ENCODE results near the gene ZGPAT.
A peak's percentile ranks its signal among the peaks of the same experiment; 100 is the strongest.
"Not testable (repeated sequence)": the region's sequence is repeated elsewhere in the genome, so short reads cannot be mapped to it uniquely, and the experiment has no call there.

Gene ZGPAT

GRCh38 chr20:63707558-63708300, at the start of gene ZGPAT, which contains the start of gene ARFRP1:
ZGPAT (plus strand) TSS chr20:63708039; CDS start chr20:63708581, 542 bp downstream.
ARFRP1 (minus strand) TSS chr20:63707976; CDS start chr20:63707091, 885 bp downstream.
- Histone ChIP-seq H3K27ac (peak within 1 kb of the TSS; percentile 86), H3K9me3 (no peaks in the 10 kb centered on the region), H3K4me1 (ENCODE audit: control insufficient read depth in 1 of 2, insufficient read depth in 1 of 2, low read depth in 1 of 2, low read length in 1 of 2) (peaks cover 27 to 31% of the 10 kb centered on the region in 2 experiments), H3K36me3 (peaks cover 68% of the 10 kb centered on the region), H3K27me3 (no peaks in the 10 kb centered on the region), H3K4me3 (ENCODE audit: low read depth in 1 of 2, low read length in 1 of 2) (peak within 1 kb of the TSS; percentile 74 to 86)
- TF ChIP-seq, protein P1, sequence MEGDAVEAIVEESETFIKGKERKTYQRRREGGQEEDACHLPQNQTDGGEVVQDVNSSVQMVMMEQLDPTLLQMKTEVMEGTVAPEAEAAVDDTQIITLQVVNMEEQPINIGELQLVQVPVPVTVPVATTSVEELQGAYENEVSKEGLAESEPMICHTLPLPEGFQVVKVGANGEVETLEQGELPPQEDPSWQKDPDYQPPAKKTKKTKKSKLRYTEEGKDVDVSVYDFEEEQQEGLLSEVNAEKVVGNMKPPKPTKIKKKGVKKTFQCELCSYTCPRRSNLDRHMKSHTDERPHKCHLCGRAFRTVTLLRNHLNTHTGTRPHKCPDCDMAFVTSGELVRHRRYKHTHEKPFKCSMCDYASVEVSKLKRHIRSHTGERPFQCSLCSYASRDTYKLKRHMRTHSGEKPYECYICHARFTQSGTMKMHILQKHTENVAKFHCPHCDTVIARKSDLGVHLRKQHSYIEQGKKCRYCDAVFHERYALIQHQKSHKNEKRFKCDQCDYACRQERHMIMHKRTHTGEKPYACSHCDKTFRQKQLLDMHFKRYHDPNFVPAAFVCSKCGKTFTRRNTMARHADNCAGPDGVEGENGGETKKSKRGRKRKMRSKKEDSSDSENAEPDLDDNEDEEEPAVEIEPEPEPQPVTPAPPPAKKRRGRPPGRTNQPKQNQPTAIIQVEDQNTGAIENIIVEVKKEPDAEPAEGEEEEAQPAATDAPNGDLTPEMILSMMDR (IDR thresholded peaks at IDR 0.05) = peak; percentile 46

DNA sequence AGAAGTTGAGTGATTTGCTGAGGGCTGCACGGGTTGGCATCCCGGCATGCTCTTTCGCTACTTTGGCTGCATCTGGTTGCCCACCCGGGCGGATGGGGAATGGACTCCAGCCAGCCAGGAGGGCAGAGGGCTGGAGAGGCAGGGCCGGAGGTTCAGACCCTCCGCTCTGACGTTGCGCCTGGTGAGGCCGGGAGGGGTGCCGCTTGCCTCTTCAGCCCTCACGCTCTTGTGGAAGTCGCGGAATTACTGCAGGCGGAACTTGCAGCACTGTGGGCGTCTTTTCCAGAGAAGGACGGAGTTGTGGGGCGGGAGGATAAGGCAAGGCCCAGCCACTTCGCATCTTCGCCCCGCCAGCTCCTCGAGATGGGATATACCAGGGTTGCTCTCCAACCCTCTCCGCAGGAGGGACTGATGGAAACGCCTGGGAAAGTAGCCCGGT, 49.1 kb upstream of the ZGPAT start:
- Histone ChIP-seq H3K9me3 (no peaks in the 10 kb centered on the region), H3K4me3 (ENCODE audit: low read depth in 1 of 2, low read length in 1 of 2) (peak overlapping the region; percentile 93 to 97), H3K36me3 (peaks cover 21% of the 10 kb centered on the region), H3K27me3 (peaks cover 23% of the 10 kb centered on the region), H3K27ac (peak overlapping the region; percentile 66), H3K4me1 (ENCODE audit: control insufficient read depth in 1 of 2, insufficient read depth in 1 of 2, low read depth in 1 of 2, low read length in 1 of 2) (peaks cover 20 to 22% of the 10 kb centered on the region in 2 experiments)
- TF ChIP-seq, protein P1 (IDR thresholded peaks at IDR 0.05) = no peak

DNA sequence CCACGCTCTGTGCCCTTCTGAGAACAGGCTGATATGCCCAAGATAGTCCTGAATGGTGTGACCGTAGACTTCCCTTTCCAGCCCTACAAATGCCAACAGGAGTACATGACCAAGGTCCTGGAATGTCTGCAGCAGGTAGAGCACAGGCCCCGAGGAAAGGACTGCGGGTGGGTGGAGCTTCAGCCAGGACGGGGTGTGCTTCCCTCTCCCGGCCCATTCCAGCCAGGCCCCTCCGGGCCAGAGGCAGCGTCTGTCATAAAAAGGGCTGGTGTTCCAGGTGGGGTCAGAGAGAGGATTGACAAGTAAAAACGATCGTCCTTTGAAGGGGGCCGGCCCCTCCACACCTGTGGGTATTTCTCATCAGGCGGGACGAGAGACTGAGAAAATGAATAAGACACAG, 48.5 kb upstream of the ZGPAT start:
- Histone ChIP-seq H3K27me3 (peaks cover 17% of the 10 kb centered on the region), H3K9me3 (no peaks in the 10 kb centered on the region), H3K4me3 (ENCODE audit: low read depth in 1 of 2, low read length in 1 of 2) (peak overlapping the region in 1 of 2 experiments; percentile 93), H3K36me3 (peaks cover 21% of the 10 kb centered on the region), H3K4me1 (ENCODE audit: control insufficient read depth in 1 of 2, insufficient read depth in 1 of 2, low read depth in 1 of 2, low read length in 1 of 2) (peaks cover 18 to 20% of the 10 kb centered on the region in 2 experiments), H3K27ac (no peak overlapping the region)
- TF ChIP-seq, protein P1 (IDR thresholded peaks at IDR 0.05) = no peak

DNA sequence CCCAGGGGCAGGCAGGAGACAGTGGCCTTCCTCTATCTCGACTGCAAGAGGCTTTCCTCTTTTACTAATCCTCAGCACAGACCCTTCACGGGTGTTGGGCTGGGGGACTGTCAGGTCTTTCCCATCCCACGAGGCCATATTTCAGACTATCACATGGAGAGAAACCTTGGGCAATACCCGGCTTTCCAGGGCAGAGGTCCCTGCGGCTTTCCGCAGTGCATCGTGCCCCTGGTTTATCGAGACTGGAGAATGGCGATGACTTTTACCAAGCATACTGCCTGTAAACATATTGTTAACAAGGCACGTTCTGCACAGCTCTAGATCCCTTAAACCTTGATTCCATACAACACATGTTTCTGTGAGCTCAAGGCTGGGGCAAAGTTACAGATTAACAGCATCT, 47.7 kb upstream of the ZGPAT start:
- not testable (repeated sequence) for H3K4me3 ChIP-seq (ENCODE audit: low read depth in 1 of 2, low read length in 1 of 2); H3K9me3 ChIP-seq; H3K27me3 ChIP-seq; H3K27ac ChIP-seq
- peaks cover 18 to 20% of the 10 kb centered on the region in 2 experiments for H3K4me1 ChIP-seq (ENCODE audit: control insufficient read depth in 1 of 2, insufficient read depth in 1 of 2, low read depth in 1 of 2, low read length in 1 of 2)
- H3K36me3 ChIP-seq = peaks cover 21% of the 10 kb centered on the region

DNA sequence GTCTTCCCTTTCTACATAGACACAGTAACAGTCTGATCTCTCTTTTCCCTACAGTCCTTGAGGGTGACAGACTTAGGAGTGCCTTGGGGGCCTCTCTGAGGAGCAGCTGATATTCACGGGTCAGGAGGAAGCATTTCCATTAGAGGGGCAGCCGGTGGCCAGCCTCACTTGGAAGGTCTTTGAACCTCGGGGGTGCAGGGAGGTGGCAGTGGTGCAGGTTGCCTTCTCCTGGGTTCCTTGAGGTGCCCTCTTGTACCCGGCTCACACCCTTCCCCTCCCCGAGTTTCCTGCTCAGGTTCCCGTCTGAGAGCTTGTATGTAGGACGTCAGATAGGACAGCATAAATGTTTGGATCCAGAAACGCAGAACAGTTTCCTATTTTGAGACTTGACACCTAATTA, 47.2 kb upstream of the ZGPAT start:
- Histone ChIP-seq H3K4me3 (ENCODE audit: low read depth in 1 of 2, low read length in 1 of 2) (no peak overlapping the region), H3K9me3 (no peaks in the 10 kb centered on the region), H3K27ac (no peak overlapping the region), H3K4me1 (ENCODE audit: control insufficient read depth in 1 of 2, insufficient read depth in 1 of 2, low read depth in 1 of 2, low read length in 1 of 2) (peaks cover 18 to 20% of the 10 kb centered on the region in 2 experiments), H3K27me3 (peaks cover 4% of the 10 kb centered on the region), H3K36me3 (peaks cover 21% of the 10 kb centered on the region)
- TF ChIP-seq, protein P1 (IDR thresholded peaks at IDR 0.05) = no peak

GRCh38 chr20:63661108-63661507, 46.7 kb upstream of the ZGPAT start:
- peaks cover 21 to 25% of the 10 kb centered on the region in 2 experiments for H3K4me1 ChIP-seq (ENCODE audit: control insufficient read depth in 1 of 2, insufficient read depth in 1 of 2, low read depth in 1 of 2, low read length in 1 of 2)
- H3K27ac ChIP-seq = no peak overlapping the region
- H3K9me3 ChIP-seq = no peaks in the 10 kb centered on the region
- no peaks in the 10 kb centered on the region for H3K27me3 ChIP-seq
- H3K4me3 ChIP-seq (ENCODE audit: low read depth in 1 of 2, low read length in 1 of 2) = no peak overlapping the region
- peaks cover 21% of the 10 kb centered on the region for H3K36me3 ChIP-seq
- TF ChIP-seq, protein P1 (IDR thresholded peaks at IDR 0.05) = no peak
